ENCODE measurements around the gene ZP4. TPM values are rescaled to one million over a fixed set of nuclear protein-coding genes. Genes with fewer than 3 reads are reported as not detected.

Gene ZP4
- total and polyA plus RNA-seq, 2 of the 8 experiments (the other 6 are each of a cell fraction or from before 2014, with no cell fraction given) = not detected

- no peak for TF ChIP-seq USF2 (IDR thresholded peaks at IDR 0.05; ENCODE audit: low read length)
- no peak for TF ChIP-seq HDAC6 (IDR thresholded peaks at IDR 0.05; ENCODE audit: low read depth, low read length)
- TF ChIP-seq POLR2A (IDR thresholded peaks at IDR 0.05; ENCODE audit: control extremely low read depth in 1 of 2, low read depth in 2 of 2, low read length in 2 of 2) = no peak
- TF ChIP-seq CEBPB (IDR thresholded peaks at IDR 0.05; ENCODE audit: low read depth, low read length) = no peak
These were observed 3.2 kb downstream of the ZP4 start (continued) for GRCh38 chr1:237887542-237887941.
